Upper lobe of left lung (tissue), 4 donors: ENCODE results near the gene TF.

Experiments
- POLR2A ChIP-seq, 4 donors: fragments of 450-650 bp; IDR thresholded peaks; one replicate each; pipeline ENCODE4 v1.5.1; 2016 to 2017; ENCODE audit warnings: antibody characterized with exemption in 4 of 4, mild to moderate bottlenecking in 2 of 4
- POLR2AphosphoS5 ChIP-seq, 2 donors: sonication (generic); formaldehyde crosslinking; IDR thresholded peaks; one replicate each; pipeline ENCODE4 v1.5.1; 2017; ENCODE audit warnings: antibody characterized with exemption in 2 of 2

DNA sequence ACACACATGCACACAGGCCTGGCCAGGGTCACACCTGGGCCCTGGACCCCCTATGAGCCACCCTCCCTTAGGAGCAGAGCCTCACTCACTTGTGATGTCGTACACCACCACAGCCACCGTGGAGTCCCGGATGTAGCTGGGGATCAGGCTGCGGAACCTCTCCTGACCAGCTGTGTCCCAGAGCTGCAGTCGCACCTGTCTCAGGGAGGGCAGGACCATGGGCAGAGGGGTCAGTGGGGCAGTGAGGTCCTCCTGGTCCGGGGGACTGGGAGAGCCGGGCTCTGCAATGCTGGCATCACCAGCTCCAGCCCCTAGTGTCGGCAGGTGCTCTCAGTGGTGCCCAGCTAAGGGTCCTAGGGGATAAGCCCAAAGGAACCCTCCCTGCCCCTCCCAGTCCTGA is 95.0 kb downstream of the TF start:
- TF ChIP-seq POLR2A (IDR thresholded peaks at IDR 0.05), result no peak
- no peak for TF ChIP-seq POLR2AphosphoS5 (IDR thresholded peaks at IDR 0.05)
